Measurements from ENCODE around the gene DAB1. TPM values are rescaled to one million over a fixed set of nuclear protein-coding genes. Genes with fewer than 3 reads are reported as not detected.

Gene DAB1
- total RNA-seq, 3 donors from 2014 or later (not counting 1 experiment from before 2014, with no cell fraction given), result 0.41 TPM; not detected in 2

DNA sequence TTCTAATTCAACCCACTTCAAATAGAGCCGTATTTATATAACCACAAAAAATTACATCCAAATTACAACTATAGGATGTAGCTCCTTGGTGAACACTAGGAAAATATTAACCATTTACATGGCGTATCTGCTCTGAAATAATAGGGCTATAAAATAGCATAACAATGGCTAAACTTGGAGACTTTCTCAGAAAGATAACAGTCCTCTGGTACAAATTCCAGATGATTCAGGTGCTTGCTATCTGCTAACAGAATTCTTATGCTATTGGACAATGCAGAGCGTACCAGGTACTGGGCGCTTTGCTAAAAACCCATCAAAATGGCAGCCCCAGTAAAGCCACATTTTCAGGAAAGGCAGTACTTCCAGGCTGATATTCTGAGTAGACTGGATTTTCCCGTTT lies 248.4 kb downstream of the DAB1 start:
- Mint-ChIP-seq H3K9me3 (no peaks in the 10 kb centered on the region), H3K27me3 (ENCODE audit: low read depth in 2 of 2) (peaks cover 9 to 16% of the 10 kb centered on the region in 2 donors), H3K4me1 (no peaks in the 10 kb centered on the region), H3K4me3 (no peak overlapping the region), H3K36me3 (peaks cover 8% of the 10 kb centered on the region), H3K27ac (no peak overlapping the region)
- H3K9me3 ChIP-seq (ENCODE audit: control insufficient read depth, insufficient read depth, low read length), result no peaks in the 10 kb centered on the region
- DNase-seq (no peak), ATAC-seq (no peak)
- H3K27me3 ChIP-seq (ENCODE audit: control insufficient read depth, insufficient read depth, low read length), result no peaks in the 10 kb centered on the region
- WGBS (ENCODE audit: insufficient coverage), result 57% methylated on average over 4 of the region's 5 CpGs
- no peaks in the 10 kb centered on the region for H3K4me1 ChIP-seq (ENCODE audit: control insufficient read depth, insufficient read depth, low read length)
- TF ChIP-seq, protein P1, sequence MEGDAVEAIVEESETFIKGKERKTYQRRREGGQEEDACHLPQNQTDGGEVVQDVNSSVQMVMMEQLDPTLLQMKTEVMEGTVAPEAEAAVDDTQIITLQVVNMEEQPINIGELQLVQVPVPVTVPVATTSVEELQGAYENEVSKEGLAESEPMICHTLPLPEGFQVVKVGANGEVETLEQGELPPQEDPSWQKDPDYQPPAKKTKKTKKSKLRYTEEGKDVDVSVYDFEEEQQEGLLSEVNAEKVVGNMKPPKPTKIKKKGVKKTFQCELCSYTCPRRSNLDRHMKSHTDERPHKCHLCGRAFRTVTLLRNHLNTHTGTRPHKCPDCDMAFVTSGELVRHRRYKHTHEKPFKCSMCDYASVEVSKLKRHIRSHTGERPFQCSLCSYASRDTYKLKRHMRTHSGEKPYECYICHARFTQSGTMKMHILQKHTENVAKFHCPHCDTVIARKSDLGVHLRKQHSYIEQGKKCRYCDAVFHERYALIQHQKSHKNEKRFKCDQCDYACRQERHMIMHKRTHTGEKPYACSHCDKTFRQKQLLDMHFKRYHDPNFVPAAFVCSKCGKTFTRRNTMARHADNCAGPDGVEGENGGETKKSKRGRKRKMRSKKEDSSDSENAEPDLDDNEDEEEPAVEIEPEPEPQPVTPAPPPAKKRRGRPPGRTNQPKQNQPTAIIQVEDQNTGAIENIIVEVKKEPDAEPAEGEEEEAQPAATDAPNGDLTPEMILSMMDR (IDR thresholded peaks at IDR 0.05), result no peak
- intact Hi-C loops (cut with micrococcal nuclease), result no loop called here
- H3K36me3 ChIP-seq (ENCODE audit: control insufficient read depth, insufficient read depth, low read length), result no peaks in the 10 kb centered on the region
- H3K27ac ChIP-seq (ENCODE audit: low read length), result no peak overlapping the region
- no peak overlapping the region for H3K4me3 ChIP-seq (ENCODE audit: low read length)

DNA sequence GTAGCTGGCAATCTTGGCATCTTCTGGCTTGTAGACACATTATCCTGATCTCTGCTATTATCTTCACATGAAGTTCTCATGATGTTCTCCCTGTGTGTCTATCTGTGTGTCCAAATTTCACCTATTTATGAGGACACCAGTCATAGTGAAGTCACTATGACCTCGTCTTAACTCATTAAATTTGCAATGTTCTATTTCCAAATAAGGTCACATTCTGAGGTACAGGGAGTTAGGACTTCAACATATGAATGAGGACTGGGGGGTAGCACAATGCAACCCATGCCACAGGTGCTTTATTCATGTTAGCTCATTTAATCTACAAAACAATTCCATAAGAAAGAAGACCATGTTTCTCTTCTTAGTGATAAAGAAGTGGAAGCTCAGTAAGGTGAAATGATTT lies 251.8 kb downstream of the DAB1 start:
- Histone ChIP-seq H3K27me3 (ENCODE audit: control insufficient read depth, insufficient read depth, low read length) (no peaks in the 10 kb centered on the region), H3K4me1 (ENCODE audit: control insufficient read depth, insufficient read depth, low read length) (no peaks in the 10 kb centered on the region), H3K9me3 (ENCODE audit: control insufficient read depth, insufficient read depth, low read length) (no peaks in the 10 kb centered on the region), H3K4me3 (ENCODE audit: low read length) (no peak overlapping the region), H3K27ac (ENCODE audit: low read length) (no peak overlapping the region), H3K36me3 (ENCODE audit: control insufficient read depth, insufficient read depth, low read length) (no peaks in the 10 kb centered on the region)
- Mint-ChIP-seq H3K4me3 (no peak overlapping the region), H3K9me3 (no peaks in the 10 kb centered on the region), H3K36me3 (peaks cover 4% of the 10 kb centered on the region), H3K27me3 (ENCODE audit: low read depth in 2 of 2) (peaks cover 12 to 18% of the 10 kb centered on the region in 2 donors), H3K27ac (no peak overlapping the region), H3K4me1 (no peaks in the 10 kb centered on the region)
- DNase-seq (no peak), ATAC-seq (no peak)
- TF ChIP-seq, protein P1 (IDR thresholded peaks at IDR 0.05), result no peak
- no CpG with 5 or more reads among the region's 1 CpG for WGBS (ENCODE audit: insufficient coverage)
- intact Hi-C loops (cut with micrococcal nuclease), result no loop called here

GRCh38 chr1:57167997-57168396 lies 255.9 kb downstream of the DAB1 start:
- Histone ChIP-seq H3K27me3 (ENCODE audit: control insufficient read depth, insufficient read depth, low read length) (no peaks in the 10 kb centered on the region), H3K9me3 (ENCODE audit: control insufficient read depth, insufficient read depth, low read length) (no peaks in the 10 kb centered on the region), H3K36me3 (ENCODE audit: control insufficient read depth, insufficient read depth, low read length) (no peaks in the 10 kb centered on the region), H3K4me1 (ENCODE audit: control insufficient read depth, insufficient read depth, low read length) (no peaks in the 10 kb centered on the region), H3K27ac (ENCODE audit: low read length) (no peak overlapping the region), H3K4me3 (ENCODE audit: low read length) (no peak overlapping the region)
- Mint-ChIP-seq H3K4me3 (no peak overlapping the region), H3K9me3 (no peaks in the 10 kb centered on the region), H3K27me3 (ENCODE audit: low read depth in 2 of 2) (peaks cover 8 to 16% of the 10 kb centered on the region in 2 donors), H3K27ac (no peak overlapping the region), H3K4me1 (no peaks in the 10 kb centered on the region), H3K36me3 (no peaks in the 10 kb centered on the region)
- intact Hi-C loops (cut with micrococcal nuclease), result no loop called here
- DNase-seq (no peak), ATAC-seq (no peak)
- TF ChIP-seq, protein P1 (IDR thresholded peaks at IDR 0.05), result no peak
- 75% methylated on average over 2 of the region's 2 CpGs for WGBS (ENCODE audit: insufficient coverage)

DNA sequence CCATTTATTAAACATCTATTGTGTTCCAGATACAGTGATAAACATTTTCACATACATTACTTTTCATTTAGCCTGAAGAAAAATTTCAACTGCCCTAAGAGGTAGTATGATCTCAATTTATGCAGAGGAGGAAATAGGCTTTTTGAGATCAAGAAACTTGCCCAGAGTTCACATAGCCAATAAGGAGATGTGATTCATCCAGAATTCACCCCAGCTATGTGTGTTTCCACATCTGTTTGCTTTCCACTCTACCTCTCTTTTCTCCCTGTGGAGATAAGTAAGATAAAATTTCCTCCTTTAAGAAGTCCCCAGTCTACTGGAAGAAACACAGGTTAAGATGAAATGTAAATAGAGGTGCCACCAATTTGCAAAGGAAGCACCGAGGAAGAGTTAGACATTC lies 258.3 kb downstream of the DAB1 start:
- Histone ChIP-seq H3K36me3 (ENCODE audit: control insufficient read depth, insufficient read depth, low read length) (no peaks in the 10 kb centered on the region), H3K4me1 (ENCODE audit: control insufficient read depth, insufficient read depth, low read length) (no peaks in the 10 kb centered on the region), H3K27ac (ENCODE audit: low read length) (no peak overlapping the region), H3K4me3 (ENCODE audit: low read length) (no peak overlapping the region), H3K27me3 (ENCODE audit: control insufficient read depth, insufficient read depth, low read length) (no peaks in the 10 kb centered on the region), H3K9me3 (ENCODE audit: control insufficient read depth, insufficient read depth, low read length) (no peaks in the 10 kb centered on the region)
- intact Hi-C loops (cut with micrococcal nuclease), result no loop called here
- ATAC-seq, result no peak
- Mint-ChIP-seq H3K27me3 (ENCODE audit: low read depth in 2 of 2) (peaks cover 9 to 22% of the 10 kb centered on the region in 2 donors), H3K4me1 (no peaks in the 10 kb centered on the region), H3K9me3 (no peaks in the 10 kb centered on the region), H3K27ac (no peak overlapping the region), H3K4me3 (no peak overlapping the region), H3K36me3 (no peaks in the 10 kb centered on the region)
- TF ChIP-seq, protein P1 (IDR thresholded peaks at IDR 0.05), result no peak
- WGBS (ENCODE audit: insufficient coverage), result 85% methylated on average over 1 of the region's 1 CpG
- DNase-seq, result no peak

Measured in natural killer cell (primary cell).